ENCODE results near the gene GUCY1A2.

Gene GUCY1A2

DNA sequence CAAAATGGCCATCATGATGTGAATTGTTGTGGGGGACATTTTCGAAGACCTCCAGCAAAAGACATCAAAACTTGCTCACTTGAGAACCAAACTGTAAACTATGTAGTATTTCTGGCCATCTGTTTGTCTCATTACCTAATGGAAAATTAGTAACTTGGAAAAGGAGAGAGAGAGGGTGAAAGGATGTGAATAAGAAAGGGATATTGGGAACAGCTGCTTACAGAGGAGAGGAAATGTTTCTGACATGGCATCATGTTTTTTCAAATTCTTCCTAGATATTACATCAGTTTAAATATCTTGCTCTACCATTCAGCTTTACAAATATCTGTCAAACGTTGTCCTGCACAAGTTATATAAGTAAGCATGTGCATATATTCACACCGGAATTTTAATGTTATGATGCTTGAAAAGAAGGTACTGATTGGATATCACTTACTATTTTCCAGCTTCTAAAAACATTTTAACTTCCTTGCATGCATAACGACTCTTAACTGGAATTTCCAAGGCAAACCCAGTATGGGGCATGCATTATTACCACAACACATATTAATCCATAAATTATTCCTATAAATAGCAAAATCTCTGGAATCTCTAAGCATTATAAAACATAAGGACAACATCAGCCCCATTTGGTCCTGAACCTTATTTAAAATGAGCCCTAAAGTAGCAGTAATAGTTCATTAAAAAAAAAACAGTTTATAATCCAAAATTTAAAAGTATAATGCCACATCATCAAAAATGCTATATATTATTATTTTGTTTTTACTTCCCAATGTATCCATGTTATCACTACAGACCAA lies 20.0 kb downstream of the GUCY1A2 start:
- no peak for DNase-seq

DNA sequence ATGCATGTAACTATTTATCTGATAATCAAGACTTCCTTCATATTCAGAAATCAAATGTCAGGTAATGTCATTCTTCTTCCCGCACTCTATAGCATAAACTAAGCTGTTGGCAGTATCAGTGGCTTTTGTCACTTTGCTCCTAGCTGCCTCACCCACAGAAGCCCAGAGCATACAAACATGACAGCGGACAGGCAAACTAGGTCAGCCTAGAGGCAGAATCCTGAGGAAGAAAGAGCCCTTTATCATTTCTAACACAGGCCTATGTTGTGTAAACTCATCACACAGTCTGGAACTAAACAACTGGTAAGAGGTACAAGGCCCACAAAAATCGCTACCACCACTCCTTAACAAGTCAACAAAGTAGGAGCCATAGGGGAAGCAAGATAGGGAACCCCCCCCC lies 21.0 kb downstream of the GUCY1A2 start:
- DNase-seq, result no peak

DNA sequence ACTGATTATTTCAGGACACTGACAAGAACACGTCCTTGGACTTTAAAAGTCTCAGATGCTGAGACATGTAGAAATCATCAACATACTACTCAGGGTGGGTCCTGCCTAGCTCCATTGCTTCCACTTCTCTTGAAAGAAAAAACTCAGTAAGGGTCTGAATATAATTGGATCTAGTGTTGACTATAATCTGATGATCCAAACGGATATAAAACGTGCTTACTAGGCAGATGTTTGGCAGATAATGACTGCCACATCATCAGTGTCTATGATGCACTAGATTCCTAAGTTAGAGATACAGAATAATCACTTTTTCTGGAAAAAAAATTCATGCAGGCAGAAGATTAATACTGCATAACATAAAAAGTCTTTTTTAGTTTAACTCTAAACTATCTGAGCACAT lies 21.6 kb downstream of the GUCY1A2 start:
- DNase-seq, result no peak

DNA sequence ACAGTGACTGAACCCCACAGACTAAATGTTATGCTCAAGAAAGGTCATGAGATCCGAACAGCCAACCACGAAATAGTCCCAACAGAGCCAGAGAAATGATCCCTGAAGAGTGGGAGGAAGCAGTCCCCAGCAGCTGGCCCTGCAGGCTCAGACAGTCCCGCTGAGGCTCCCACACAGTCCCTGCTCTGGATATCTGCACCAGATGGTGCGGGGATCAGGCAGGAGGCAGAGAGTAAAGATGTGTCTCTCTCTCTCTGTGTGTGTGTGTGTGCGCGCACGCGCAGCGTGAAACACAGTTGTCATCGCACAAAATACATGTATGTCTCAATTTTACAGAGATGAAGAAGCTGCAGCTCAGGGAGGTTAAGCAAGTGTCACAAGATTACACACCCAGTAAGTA lies 27.9 kb downstream of the GUCY1A2 start:
- no peak for DNase-seq

DNA sequence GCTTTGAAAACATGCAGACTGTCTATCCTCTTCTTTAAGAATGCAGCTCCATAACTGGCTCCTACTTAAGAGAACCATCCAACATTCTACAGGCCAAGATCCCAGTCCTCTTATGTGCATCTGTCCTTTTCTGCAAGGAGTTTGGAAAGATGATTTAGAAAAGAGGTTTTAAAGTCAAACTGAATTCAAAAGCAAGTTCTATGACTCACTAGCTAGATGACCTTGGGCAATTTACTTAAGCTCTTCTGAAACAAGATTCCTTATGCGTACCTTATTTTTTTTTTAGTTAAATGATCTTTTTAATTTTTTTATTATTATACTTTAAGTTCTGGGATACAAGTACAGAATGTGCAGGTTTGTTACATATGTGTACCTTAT lies 29.2 kb downstream of the GUCY1A2 start:
- DNase-seq, result no peak

DNA sequence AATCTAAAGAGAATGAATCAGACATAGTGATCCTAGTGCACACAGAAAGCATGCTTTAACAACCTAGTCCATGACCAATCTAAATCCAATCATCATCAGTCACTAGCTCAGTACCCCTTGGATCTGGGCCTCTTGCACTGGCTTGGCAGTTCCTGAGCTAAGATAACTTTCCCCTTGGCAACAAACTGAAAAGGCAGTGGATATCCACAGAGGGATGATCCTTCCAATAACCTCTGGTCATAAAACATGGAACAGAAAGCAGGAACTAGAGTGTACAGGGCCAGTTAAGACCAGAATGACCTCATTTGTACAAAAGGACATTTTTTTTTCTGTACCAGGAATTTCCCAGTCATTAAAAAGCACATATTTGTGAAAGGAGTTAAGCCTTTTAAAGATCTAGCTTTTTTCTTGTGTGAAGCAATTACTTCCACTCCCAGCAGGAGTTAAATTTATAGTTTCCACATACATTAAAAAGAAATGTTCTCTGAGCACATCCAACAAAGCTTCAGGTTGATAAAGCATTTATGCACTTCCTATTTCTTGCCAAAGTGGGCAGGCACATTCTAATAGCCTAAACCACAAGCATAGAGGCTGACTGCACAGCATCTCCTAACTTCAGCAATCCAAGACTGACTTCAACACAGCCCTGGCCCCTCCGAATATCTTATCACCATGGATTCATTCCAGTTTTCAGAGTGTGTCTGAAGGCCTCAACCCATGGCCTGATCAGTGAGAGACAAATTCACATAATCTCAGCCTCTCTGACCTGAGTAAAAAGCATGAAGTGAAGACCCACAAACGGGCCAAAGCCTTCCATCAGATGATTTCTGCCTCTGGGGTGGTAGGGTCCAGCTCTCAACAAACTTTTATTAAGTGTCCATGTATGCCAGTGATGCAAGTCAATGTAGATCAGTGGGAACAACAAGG lies 29.9 kb downstream of the GUCY1A2 start:
- DNase-seq, result no peak

DNA sequence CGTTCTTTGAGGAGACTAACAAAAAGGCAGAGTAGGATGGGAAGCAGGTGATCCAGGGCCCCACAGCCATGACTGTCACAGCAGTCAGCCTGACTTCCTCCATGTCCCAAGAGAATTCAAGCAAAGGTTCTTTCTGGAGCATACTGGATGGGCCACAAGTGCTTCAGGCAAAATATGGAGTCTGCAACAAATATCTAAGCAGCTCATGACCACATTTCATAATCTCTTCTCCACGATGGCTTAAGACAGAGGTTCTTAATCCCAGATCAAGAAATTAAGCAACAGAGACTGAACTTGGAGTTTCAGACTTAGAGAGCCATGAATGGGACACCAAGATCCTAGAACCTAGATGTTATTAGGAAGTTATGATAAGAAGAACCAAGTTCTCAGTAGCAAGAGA lies 31.6 kb downstream of the GUCY1A2 start:
- DNase-seq, result no peak

DNA sequence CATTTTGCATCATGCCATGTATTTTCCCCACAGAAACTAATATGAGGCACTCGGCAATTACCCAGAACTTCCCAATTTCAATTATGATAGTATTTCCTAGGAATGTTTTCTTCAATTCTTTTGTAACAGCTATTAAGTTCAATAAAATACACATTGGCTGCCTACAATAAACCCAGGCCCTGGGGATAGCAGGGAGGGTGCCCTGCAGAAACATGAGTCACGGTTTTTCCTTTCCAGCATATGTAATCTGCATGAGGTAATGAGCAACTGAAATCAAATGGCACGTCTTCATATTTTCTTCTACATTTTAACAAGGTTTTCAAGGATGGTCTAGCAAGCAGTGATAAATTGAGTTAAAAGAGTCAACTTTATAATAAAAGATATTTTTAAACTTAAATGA lies 32.0 kb downstream of the GUCY1A2 start:
- no peak for DNase-seq

DNA sequence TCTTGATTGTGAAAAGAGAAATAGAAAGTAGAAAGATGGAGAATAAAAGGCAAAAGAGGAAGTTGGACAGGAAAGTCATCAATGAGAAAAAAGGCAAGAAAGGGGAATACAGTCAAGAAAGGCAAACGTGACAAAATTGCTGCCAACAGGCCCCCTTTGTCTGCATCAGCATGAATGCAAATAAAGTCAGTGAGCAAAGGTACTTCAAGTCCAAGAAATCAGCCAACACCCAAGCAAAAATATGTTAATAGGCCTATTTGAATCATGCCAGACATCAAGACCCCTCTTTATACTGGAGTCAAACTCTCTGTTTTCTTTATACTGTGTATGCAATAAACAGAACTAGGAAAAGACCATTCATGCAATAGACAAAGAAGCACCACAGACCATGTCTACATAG lies 34.3 kb downstream of the GUCY1A2 start:
- DNase-seq, result no peak

DNA sequence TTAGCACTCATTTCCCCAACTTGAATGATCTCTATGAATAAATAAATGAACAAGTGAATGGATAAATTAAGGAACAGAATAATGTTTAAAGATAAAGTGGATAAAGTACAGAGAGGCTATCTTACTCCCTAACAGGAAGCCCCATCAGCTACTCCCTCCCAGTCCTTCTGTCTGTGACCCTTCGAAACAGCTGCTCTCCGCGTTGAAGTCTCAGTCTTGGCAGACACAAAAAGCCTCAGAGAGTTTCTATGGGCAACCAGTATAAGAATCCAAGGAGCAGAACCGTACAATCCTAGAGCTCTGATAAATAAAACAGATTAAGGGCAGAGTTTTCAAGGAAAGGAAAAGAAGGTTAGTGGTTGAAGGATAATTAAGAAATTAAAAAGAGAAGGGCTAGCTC lies 35.0 kb downstream of the GUCY1A2 start:
- DNase-seq, result no peak

DNA sequence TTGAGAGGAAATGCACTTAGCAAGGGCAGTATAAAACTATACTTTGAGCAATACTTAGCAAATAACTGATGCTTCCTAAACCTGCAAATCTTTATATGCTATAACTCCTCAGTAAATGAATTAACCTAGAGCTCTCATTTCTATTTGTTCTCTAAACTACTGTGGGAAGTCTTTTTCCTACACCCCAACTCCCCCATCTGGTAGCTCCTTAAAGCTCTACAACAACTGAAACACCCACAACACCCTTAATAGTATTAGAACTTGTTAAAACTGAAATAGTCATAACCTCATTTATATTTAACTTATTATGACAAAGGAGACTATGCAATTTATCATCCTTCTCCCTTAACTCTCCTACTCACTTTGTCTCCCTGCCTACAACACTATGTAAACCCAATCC lies 43.4 kb downstream of the GUCY1A2 start:
- no peak for DNase-seq

DNA sequence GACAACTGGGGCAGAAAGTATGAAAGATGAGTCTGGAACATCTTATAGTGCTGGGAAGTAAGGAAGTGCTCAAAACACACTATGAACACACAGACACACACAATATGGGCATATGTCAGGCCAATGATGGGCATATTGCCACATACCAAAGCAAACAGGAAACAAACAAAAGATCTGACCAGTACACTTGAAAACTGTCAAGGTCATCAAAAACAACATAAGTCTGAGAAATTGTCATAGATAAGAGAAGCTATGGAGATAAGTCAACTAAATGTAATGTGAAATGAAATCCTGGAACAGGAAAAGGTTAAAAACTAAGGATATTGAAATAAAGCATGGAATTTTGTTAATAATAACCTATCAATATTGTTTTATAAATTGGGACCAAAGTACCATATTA lies 46.4 kb downstream of the GUCY1A2 start:
- DNase-seq, result no peak

DNA sequence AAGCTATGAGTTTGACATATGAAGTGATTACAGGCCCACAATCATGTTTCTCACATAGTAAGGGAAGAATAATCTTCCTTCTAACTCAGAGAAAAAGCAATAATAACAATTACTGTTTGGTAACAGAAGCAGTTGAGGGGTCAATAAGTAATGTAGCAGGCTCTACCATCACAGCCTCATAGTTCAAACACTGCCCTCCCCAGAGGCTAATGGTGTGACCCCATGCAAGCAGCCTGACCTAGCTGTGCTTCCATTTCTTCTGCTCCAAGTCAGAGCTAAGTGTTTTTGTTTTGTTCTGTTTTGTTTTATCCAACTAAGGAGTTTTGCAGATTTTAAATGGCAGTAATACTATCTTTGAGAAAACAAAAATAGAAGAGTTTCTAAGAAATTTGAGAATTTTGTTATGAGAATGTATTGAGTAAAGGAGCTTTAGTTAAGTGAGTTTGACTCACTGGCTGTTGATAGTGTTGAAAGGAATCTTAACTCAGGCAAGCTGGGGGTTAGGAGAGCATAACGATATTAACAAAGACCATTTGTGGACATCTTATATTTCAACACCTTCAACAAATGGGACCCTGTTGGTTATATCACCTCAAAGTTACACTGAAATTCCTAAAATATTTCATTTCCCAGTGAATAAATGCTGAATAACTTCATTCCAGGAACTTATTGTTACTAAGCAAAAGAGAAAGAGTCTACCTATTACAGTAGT lies 48.5 kb downstream of the GUCY1A2 start:
- no peak for DNase-seq

DNA sequence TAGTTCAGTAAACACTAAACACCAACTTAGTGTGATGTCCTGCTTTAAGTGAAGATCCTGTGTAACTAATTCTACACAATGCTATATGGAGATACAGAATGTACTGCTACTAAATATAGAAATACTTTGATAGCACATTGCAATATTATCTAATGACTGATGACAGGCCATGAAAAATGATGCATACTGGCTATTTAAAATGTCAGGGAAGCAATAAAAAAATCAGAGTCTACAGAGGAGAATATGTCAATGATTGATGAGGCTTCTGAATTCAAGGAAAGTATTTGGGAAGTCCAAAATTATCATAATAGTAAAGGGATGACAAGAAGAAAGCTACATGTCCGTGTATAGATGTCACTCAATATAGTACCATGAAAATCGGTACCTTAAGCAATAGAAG lies 55.3 kb downstream of the GUCY1A2 start:
- no peak for DNase-seq

DNA sequence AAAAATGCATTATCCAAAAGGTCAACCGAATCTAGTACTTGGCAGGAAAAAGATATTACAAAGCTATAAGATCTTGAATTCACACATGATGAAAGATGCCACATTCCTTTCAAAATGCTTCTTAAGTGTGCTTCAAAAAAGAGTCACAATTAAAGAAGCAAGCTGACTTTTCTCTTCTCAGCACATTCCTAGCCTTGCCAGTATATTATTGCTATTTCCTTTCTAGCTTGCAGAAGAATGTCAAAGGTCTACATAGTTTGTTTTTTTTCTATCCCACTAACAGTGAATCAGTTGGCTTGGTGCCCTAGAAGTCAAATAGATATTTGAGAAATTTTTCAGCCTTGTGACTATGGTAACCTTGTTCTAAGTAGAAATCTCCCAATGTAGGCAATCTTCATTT lies 56.8 kb downstream of the GUCY1A2 start:
- DNase-seq, result no peak

DNA sequence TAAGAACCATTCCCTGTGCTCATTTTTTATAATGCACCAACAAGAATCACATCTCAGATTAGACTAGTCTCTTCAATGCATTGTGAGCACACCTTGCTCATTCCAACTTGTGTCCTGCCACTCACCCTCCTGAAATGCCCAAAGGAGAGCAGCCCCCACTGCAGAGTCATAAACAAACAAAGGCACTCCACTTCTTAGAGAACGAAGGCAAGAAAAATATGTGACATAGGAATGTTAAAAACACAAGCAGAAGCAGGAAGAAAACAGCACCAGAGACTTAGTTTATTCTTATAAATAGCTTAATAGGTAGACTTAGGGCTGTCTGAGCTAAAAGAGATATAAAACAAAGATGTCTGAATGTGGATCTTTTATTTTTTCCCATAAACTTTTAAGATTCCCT lies 57.2 kb downstream of the GUCY1A2 start:
- no peak for DNase-seq

DNA sequence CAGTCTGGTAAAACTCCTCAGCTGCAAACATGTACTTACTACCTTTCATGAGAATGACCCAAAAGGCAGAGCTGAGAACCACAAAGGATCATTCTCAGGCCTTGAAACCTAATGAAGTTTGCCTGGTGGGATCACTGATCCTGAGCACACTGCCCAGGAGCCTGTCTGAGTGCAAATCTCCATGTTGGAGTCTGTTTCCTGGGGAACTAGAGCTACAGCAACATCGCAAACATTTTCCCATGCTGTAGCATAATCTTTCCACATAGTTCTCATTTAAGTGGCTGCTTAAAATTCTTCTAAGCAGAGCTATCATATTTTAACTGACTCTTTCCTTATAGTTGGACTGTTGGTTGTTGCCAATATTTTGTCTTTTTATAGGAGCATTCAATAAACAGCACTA lies 58.5 kb downstream of the GUCY1A2 start:
- DNase-seq, result no peak

DNA sequence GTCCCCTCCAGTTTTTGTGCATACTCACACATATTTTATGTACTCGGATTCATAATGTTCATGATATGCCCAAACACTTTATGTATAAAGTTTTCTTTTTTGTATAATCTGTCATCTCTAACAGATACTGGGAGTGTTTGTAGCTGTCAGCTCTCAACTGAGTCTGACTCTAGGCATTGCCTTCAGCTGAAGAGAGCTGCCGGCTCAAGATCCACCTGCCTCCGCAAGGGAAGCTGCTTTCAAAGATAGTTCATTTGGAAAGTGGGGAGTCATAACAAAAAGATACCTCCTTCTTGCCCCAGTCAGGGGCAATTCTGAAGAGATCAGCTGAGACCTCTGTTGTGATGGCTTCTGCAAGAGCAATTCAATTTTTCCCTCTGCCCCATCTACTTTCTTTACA lies 58.9 kb downstream of the GUCY1A2 start:
- DNase-seq, result no peak

DNA sequence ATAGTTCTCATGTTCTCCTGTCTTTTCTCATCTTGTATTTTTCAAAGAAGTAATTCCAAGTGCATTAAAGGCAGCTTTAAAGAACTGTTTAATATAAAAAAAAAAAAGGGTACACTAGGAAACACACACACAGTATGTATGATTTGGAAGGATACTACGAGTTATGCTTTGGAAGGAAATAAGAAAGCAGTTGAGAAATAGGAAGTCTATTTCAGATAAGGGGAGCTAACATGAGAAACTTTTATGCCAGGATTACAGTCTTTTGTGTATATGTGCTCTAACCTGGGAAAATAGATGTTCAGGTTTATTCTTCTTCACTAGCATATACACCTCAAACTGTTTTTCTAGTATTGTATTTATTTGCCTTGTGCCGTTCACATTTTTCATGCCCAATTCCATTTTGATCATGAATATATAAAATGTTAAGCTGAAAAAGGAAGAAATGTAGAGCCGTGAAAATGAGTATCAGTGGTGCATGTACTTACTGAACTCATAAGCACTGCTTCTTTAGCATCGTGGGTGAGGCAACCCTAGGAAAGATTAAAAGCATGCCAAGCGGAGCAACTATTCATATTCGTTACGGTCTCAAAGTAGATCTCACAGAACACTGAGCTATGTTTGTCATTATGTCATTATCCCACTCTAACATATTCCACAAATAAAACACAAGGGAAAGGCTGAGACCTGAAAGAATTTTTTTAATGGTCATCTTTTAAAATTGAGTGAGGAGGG lies 59.6 kb downstream of the GUCY1A2 start:
- DNase-seq, result no peak

DNA sequence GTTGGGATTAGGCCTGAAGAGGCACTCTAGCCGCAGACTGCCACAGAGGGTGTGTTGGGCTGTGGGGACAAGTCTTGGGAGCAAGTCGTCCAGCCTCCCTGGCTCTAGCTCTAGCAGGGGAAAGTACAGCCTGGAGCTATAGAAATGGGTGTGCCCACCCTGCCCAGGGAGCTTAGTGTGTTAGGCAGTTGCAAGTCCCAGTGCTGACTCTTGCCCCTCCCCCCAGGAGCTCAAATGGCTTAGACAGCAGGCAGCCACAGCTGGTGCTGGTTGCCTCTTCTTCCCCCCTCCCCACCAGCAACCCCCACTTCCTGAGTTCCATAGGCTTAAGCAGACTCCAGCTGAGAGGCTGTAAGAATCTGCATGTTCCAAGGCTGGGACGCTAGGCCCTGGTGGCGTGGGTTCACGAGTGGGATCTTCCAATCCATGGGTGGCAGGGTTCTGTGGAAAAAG lies 61.2 kb downstream of the GUCY1A2 start:
- DNase-seq, result no peak

DNA sequence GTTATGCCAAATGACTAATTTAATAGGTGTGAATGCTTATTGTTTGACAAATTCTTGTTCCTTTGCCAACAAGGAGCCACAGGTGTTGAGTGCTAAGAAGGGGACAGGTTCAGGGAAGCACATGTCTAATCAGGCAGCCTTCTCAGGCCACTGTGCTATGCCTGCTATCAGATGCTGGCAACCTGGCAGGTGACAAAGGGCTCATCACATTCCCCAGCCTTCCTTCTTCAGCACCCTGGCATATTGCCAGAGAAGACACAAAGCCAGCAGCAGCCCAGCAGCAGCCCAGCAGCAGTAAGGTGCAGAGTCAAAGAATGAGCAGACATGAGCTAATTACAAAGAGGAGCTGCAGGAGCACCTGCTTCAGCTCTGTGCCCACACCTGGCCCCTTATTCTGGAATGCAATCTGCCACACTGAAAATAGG lies 68.2 kb downstream of the GUCY1A2 start:
- DNase-seq, result no peak

DNA sequence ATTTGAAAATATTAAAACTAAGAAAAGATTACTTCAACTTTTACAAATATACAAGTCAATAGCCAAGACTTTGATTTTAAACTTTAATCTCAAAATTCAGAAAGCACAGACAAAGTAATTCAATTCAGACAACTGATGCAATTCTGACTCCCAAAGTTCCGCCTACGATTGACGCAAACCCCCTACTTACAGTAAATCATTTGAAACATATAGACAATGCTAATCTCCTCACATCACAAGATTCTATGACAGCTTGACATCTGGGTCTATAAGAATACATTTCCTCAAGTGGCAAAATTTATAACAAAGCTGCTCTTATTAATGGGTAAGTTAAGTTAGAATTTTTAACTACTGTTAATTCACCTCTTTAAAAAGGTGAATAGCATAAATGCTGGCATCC lies 75.2 kb downstream of the GUCY1A2 start:
- DNase-seq, result no peak

DNA sequence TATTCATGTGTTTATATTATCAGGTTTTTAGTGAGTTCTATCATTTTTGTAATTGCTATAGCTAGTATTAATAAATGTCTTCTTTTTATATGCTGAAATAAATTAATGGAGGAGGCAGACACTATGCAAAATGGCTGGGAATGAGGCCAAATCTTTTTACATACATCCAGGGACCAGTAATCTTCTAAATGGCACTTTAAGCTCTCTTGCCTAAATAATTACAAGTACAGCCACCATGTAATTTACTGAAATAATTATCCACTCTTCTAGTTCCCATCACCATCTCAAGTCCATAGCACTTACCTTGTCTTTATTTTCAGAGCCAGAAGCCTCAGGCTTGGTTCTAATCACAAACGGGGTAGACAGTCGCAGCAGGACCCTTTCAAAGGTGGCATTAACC lies 79.1 kb downstream of the GUCY1A2 start:
- no peak for DNase-seq
